HG03457 (cell line): ENCODE results near the gene SYNGR1.

ENCODE experiments used
- ATAC-seq: cut with Tn5 transposase; IDR thresholded peaks from one replicate; pipeline ENCODE4 v1.9.1; 2021; ENCODE audit warnings: moderate number of reproducible peaks; ENCODE audit not compliant: unreplicated experiment

Gene SYNGR1

GRCh38 chr22:39427751-39428596 lies 78.2 kb downstream of the SYNGR1 start:
- no peak for ATAC-seq

GRCh38 chr22:39428597-39429071 lies 78.8 kb downstream of the SYNGR1 start:
- ATAC-seq = no peak

- no peak for ATAC-seq
Measured at GRCh38 chr22:39429186-39429585, 79.4 kb downstream of the SYNGR1 start.

- ATAC-seq = no peak
Measured at GRCh38 chr22:39429916-39430575, 80.3 kb downstream of the SYNGR1 start.

- ATAC-seq = no peak
Measured at GRCh38 chr22:39430576-39431150, 80.9 kb downstream of the SYNGR1 start.

- ATAC-seq = no peak
Measured at GRCh38 chr22:39431216-39431801, 81.5 kb downstream of the SYNGR1 start.

- ATAC-seq = no peak
Measured at GRCh38 chr22:39431821-39432251, 82.0 kb downstream of the SYNGR1 start.

- ATAC-seq = no peak
Measured at GRCh38 chr22:39432361-39432811, 82.6 kb downstream of the SYNGR1 start.

GRCh38 chr22:39433476-39434242 lies 83.9 kb downstream of the SYNGR1 start:
- no peak for ATAC-seq

GRCh38 chr22:39434243-39434653 lies 84.5 kb downstream of the SYNGR1 start:
- ATAC-seq = no peak

- no peak for ATAC-seq
Measured at GRCh38 chr22:39434721-39435120, 84.9 kb downstream of the SYNGR1 start.
